VCaP (cell line): ENCODE measurements around the gene NUP205.

Experiments
- H3K27ac ChIP-seq: fragments of 450-650 bp; 2 replicates; pipeline ENCODE4 v1.5.1; 2017
- CTCF ChIP-seq: fragments of 450-650 bp; conservative IDR thresholded peaks from 2 replicates; pipeline ENCODE4 v1.5.1; 2017; ENCODE audit warnings: mild to moderate bottlenecking, moderate library complexity

The NUP205 gene

GRCh38 chr7:135575296-135575695 is 17.6 kb downstream of the NUP205 start:
- no peak for TF ChIP-seq CTCF
- no peak overlapping the region for H3K27ac ChIP-seq

- TF ChIP-seq CTCF = no peak
- no peak overlapping the region for H3K27ac ChIP-seq
These were observed 20.9 kb downstream of the NUP205 start for GRCh38 chr7:135578569-135578968.

- no peak overlapping the region for H3K27ac ChIP-seq
These were observed 26.9 kb downstream of the NUP205 start for GRCh38 chr7:135584362-135585353.

GRCh38 chr7:135597181-135597925 is 39.6 kb downstream of the NUP205 start:
- H3K27ac ChIP-seq = no peak overlapping the region
- no peak for TF ChIP-seq CTCF

More at GRCh38 chr7:135584362-135585353, 26.9 kb downstream of the NUP205 start:
- no peak for TF ChIP-seq CTCF

GRCh38 chr7:135597926-135598305 is 40.2 kb downstream of the NUP205 start:
- TF ChIP-seq CTCF = no peak
- H3K27ac ChIP-seq = no peak overlapping the region

- no peak overlapping the region for H3K27ac ChIP-seq
- TF ChIP-seq CTCF = no peak
These were observed 41.8 kb downstream of the NUP205 start for GRCh38 chr7:135599471-135599870.

GRCh38 chr7:135600226-135600625 is 42.5 kb downstream of the NUP205 start:
- no peak overlapping the region for H3K27ac ChIP-seq
- no peak for TF ChIP-seq CTCF
